ENCODE results near the gene OVOL1. TPM values are rescaled to one million over a fixed set of nuclear protein-coding genes. Genes with fewer than 3 reads are reported as not detected.

Gene OVOL1
- total RNA-seq, 1 experiment from 2014 or later: 10.5 TPM

- CTCF ChIA-PET: interaction anchor here (0.5 to 1.5 kb wide), 4 partner anchors 28 to 532 kb away, joined by 3 to 11 read pairs (median 6); no protein-coding TSS in a partner anchor
- Histone ChIP-seq H3K4me2 (no peak overlapping the region), H3K79me2 (ENCODE audit: low read depth) (no peaks in the 10 kb centered on the region), H3K4me3 (no peak overlapping the region), H3K36me3 (ENCODE audit: low read depth) (no peaks in the 10 kb centered on the region), H3K27ac (no peak overlapping the region), H3K4me1 (replicated peaks; ENCODE audit: insufficient read depth) (no peaks in the 10 kb centered on the region), H3F3A (ENCODE audit: insufficient read depth, low read depth) (0 out of 2 replicates have a peak, but pooled peaks cover 11% of the 10 kb centered on the region), H3K27me3 (ENCODE audit: insufficient read depth, low read depth) (no peaks in the 10 kb centered on the region), H4K20me1 (ENCODE audit: insufficient read depth) (no peaks in the 10 kb centered on the region), H3K9me3 (ENCODE audit: insufficient read depth, low read depth) (no peaks in the 10 kb centered on the region), H3K9me2 (ENCODE audit: insufficient read depth) (no peaks in the 10 kb centered on the region), H2AFZ (no peak overlapping the region)
- intact Hi-C loops (cut with micrococcal nuclease; ENCODE audit: unreplicated experiment): no loop called here
- no peak for DNase-seq
- no peak for TF ChIP-seq CTCF (conservative IDR thresholded peaks at IDR 0.05)
- no peak for TF ChIP-seq EZH2 (IDR thresholded peaks at IDR 0.05; ENCODE audit: low read depth)
- no TSS peak for BruUV-seq (replicated peaks)
- POLR2A ChIA-PET (ENCODE audit: unreplicated experiment): interaction anchor here (0.6 to 1.1 kb wide), 3 partner anchors 19 to 474 kb away, joined by 4 to 13 read pairs (median 4); partner anchors contain the start of gene PCNX3
Observed at GRCh38 chr11:65806979-65807378, 20.1 kb downstream of the OVOL1 start.

- no peaks in the 10 kb centered on the region for H4K20me1 ChIP-seq (ENCODE audit: insufficient read depth)
- no TSS peak for BruUV-seq (replicated peaks)
- H3F3A ChIP-seq (ENCODE audit: insufficient read depth, low read depth): 0 out of 2 replicates have a peak, but pooled peaks cover 11% of the 10 kb centered on the region
- no peaks in the 10 kb centered on the region for H3K9me2 ChIP-seq (ENCODE audit: insufficient read depth)
- TF ChIP-seq EZH2 (IDR thresholded peaks at IDR 0.05; ENCODE audit: low read depth) (no peak), CTCF (conservative IDR thresholded peaks at IDR 0.05) (no peak)
- H3K4me3 ChIP-seq: no peak overlapping the region
- DNase-seq: no peak
- no peak overlapping the region for H3K27ac ChIP-seq
- H2AFZ ChIP-seq: no peak overlapping the region
- H3K4me1 ChIP-seq (replicated peaks; ENCODE audit: insufficient read depth): no peaks in the 10 kb centered on the region
- H3K27me3 ChIP-seq (ENCODE audit: insufficient read depth, low read depth): no peaks in the 10 kb centered on the region
- ChIA-PET POLR2A (ENCODE audit: unreplicated experiment) (interaction anchor here (0.5 kb wide), 1 partner anchor 32 kb away, joined by 4 read pairs; no protein-coding TSS in a partner anchor), CTCF (interaction anchor here (0.6 to 1.5 kb wide), 2 partner anchors 24 to 30 kb away, joined by 3 read pairs; no protein-coding TSS in a partner anchor)
- intact Hi-C loops (cut with micrococcal nuclease; ENCODE audit: unreplicated experiment): no loop called here
- no peaks in the 10 kb centered on the region for H3K36me3 ChIP-seq (ENCODE audit: low read depth)
- no peaks in the 10 kb centered on the region for H3K9me3 ChIP-seq (ENCODE audit: insufficient read depth, low read depth)
- no peaks in the 10 kb centered on the region for H3K79me2 ChIP-seq (ENCODE audit: low read depth)
- H3K4me2 ChIP-seq: no peak overlapping the region
Observed at GRCh38 chr11:65808744-65809341, 22.0 kb downstream of the OVOL1 start.

GRCh38 chr11:65809496-65809895, 22.6 kb downstream of the OVOL1 start:
- H3K27ac ChIP-seq: no peak overlapping the region
- H3K36me3 ChIP-seq (ENCODE audit: low read depth): no peaks in the 10 kb centered on the region
- H3K79me2 ChIP-seq (ENCODE audit: low read depth): no peaks in the 10 kb centered on the region
- H3K9me2 ChIP-seq (ENCODE audit: insufficient read depth): no peaks in the 10 kb centered on the region
- no peaks in the 10 kb centered on the region for H3K27me3 ChIP-seq (ENCODE audit: insufficient read depth, low read depth)
- H2AFZ ChIP-seq: no peak overlapping the region
- intact Hi-C loops (cut with micrococcal nuclease; ENCODE audit: unreplicated experiment): no loop called here
- no peak overlapping the region for H3K4me2 ChIP-seq
- H3F3A ChIP-seq (ENCODE audit: insufficient read depth, low read depth): 0 out of 2 replicates have a peak, but pooled peaks cover 11% of the 10 kb centered on the region
- no peaks in the 10 kb centered on the region for H3K4me1 ChIP-seq (replicated peaks; ENCODE audit: insufficient read depth)
- TF ChIP-seq EZH2 (IDR thresholded peaks at IDR 0.05; ENCODE audit: low read depth) (no peak), CTCF (conservative IDR thresholded peaks at IDR 0.05) (no peak)
- no peak for DNase-seq
- ChIA-PET CTCF (interaction anchor here (0.6 kb wide), 1 partner anchor 25 kb away, joined by 3 read pairs; no protein-coding TSS in a partner anchor), POLR2A (ENCODE audit: unreplicated experiment) (interaction anchor here (0.7 kb wide), 1 partner anchor 64 kb away, joined by 6 read pairs; no protein-coding TSS in a partner anchor)
- no peaks in the 10 kb centered on the region for H4K20me1 ChIP-seq (ENCODE audit: insufficient read depth)
- no TSS peak for BruUV-seq (replicated peaks)
- H3K9me3 ChIP-seq (ENCODE audit: insufficient read depth, low read depth): no peaks in the 10 kb centered on the region
- no peak overlapping the region for H3K4me3 ChIP-seq
